NCI-H2171 (cell line): ENCODE measurements around the gene MEF2C.

ENCODE experiments used
- DNase-seq: peaks from one replicate; lab custom pipeline; 2025; lab: John Stamatoyannopoulos, UW

The MEF2C gene

DNA sequence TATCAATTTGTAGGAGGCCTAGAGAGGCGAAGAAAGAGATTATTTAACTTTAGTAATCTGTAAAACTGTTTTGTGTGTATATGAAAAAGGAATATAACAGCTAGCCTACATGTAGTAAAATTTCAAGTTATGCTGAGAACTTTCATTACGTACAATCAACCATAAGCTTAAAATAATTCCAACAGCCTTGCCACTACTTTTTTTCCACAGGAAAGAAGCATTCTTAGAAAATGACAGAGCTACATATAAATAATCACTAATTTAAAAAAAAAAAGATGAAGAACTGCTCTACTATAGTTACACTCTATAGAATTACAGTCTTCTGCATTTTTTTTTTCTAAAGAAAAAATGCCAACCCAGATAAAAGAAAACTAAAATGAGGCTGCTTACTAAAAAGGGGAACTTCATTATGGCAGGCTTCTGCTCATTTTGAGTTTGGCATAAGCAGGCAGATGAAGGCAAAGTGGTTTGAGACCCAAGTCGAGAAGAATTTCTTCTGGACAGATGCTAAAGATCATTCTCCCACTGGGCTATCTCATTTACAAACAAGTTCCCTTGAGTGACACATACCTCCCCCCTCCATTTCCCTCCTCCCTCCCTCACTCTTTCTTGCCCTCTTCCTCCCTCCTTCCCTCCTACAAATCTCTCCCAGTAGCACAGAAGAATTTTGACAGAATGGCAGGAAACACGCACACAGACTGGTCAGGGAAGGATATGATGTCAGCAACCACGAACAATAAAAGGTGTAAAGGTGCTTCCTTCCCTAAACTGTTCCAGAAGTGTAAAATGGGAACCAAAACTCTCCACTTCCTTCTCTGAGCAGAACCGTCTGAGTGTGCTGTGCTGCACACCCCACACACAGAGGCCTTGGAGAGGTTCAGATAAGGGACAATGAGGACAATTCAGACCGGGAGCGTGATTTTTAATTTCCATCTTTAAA, 56.1 kb downstream of the MEF2C start:
- no peak for DNase-seq

DNA sequence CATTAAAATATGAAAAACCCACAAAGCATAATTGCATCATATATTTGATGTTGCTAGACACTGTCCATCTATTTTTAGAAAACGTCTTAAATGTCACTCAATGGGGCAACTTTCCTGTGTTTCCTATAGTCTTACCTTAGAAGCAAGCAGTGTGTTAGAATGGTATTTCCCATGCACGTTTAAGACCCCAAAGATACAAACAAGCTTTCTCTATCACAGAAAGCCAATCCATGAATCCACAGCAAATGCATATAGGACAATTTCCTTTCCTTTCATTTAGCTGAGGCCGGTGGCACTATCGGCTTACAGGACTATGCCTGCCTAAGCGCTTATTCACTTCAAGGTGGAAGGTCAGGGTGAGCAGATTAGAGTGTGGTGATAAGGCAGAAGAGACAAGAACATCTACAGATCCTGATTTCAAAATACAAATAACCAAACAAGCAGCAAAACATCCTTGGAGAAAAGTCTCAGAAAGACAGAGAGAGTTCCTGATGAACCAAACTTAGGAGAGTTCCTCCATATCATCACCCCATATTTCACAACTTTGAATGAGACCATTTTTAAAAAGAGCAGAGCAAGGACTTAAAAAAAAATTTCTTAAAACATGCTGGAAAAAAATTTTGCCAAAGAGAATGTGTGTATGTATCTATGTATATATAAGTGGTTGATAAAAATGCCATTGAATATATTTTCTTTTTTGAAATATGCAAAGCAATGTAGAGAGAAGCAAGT, 57.2 kb downstream of the MEF2C start:
- DNase-seq = no peak

DNA sequence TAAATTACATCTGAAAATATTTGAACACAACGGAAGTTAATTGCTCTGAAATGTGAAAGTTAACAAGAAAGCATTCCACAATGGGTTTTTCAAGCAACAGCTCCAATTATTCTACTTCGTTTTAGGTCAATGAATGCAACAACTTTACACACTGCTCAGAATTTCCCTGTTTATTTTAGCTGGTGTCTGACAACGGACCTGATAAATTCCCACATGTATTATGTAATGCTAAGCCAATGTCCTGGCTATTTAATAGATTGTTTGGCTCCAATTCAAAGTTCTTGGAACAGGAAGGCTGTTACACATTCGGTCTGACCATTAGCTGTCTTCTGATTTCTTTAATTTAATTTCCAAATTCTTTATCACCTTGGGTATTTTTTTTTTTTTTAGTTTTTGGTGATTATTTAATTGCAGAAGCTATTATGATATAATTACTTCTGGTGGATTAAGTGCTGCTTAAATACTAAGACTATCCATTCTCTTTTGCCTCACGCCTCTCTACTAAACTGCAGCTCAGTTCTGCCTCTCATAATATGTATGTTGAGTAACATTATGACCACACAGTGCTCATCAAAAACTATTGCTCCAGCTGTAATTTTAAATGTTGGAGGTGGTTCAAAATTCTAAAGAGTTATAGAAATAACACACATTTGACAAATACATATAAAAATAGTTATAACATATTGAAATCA, 57.9 kb downstream of the MEF2C start:
- DNase-seq = no peak

DNA sequence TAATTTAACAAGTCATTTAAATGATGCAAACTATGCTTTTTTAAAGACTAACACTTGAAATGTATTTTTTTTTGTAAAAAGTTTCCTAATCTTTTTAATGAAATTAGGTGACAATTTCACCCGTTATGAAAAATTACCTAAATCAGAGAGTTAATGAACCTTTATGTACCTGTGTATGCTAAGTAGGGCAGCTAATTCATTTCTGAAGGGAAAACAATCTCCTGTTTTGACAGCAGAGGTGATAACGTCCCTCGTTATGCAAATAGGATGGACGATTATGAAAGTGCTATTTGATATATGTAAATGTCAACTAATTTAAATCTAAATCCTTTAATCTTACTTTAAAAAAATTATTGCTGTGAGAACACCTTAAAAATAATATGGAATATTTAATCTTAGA, 58.8 kb downstream of the MEF2C start:
- DNase-seq = no peak

DNA sequence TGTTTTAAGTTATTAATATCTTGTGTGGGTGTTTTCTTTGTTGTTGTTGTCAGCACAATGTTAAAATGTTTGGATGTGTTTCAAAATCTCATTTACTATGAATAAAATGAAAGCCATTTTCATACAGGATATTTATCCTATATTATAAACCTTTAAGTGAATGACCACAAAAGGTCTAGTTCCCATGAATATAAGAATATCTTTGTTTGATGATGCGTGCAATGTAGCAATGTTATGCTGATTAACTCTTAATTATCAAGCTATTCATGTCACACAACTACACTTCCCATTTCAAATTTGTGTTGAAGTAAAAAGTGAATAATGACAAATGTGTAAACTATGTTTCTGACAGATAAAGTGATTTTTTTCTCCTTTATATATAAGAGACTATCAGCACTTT, 59.8 kb downstream of the MEF2C start:
- DNase-seq = no peak

DNA sequence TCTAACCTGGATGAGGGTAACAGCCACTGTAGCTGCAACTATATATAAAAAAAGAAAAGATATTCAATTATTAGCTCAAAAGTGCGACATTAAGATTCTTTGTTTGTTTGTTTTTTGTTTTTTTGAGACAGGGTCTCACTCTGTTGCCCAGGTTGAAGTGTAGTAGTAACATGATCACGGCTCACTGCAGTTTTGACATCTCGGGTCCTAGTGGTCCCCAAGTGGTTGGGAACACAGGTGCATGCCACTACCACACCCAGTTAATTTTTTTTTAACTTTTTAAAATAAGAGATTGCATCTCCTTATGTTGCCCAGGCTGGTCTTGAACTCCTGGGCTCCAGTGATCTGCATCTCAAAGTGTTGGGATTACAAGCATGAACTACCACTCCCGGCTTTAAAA, 61.8 kb downstream of the MEF2C start:
- no peak for DNase-seq

DNA sequence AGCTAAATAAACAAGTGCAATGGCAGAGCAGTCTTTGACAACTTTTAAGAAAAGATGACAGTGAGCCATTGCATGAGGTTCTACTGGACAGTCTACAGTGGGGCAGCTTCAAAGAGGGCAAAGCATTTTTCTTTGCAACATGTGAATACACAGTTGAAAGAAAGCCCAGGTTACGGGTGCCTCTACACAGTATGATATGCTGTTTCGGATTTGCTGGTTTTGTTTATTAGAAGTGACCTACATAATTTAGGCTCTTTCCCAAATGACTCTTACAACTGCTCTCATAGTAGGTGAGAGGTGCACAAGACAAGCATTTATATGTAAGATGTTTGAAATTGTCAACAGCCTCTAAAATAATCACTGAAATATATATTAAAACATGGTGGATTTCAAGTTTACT, 62.4 kb downstream of the MEF2C start:
- no peak for DNase-seq

DNA sequence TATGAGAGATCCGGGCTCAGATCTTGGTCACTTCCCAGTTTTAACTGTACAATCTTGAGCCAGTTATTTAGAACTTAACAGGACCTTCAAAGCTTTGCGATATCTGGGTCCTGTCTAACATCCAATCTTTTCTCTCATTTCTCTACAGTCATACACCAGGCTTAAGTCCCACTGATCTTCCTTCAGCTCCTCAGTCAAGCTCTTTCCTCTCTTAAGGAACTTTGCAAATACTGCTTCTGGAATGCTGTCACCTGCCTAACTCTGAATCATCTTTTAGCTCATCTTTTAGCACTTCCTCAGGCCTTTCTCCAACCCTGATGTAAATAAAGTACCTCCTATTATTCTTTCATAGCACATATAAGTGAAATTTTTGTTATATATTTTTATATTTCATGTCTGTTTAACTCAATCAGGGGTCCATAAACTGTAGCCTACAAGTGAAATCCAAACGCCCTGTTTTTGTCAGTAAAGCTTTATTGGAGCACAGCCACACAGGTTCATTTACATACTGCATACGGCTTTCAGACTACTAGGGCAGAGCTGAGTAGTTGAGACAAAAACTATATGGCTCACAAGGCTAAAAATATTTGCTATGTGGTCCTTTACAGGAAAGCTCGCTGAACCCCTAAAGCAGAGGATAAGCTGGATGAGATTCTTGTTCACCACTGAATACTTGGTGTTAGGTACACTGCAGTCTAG, 63.5 kb downstream of the MEF2C start:
- DNase-seq = no peak

DNA sequence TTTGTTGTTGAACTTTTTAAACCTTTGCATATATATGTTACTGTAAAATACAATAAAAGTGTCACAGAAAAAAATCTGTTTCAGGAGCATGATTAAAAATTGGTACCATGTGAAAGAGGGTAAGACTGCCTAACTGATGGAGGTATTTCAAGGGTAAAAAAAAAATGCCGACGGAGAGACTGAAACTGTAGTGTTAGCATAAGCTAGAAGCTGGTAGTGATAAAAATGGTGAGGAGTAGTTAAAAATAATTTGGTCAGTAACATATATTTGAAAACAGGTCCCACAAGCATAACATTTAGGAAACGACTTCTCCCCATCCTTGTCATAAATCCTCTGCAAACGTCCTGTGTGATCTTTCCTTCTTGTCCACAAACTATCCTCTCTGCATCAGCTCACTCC, 64.7 kb downstream of the MEF2C start:
- DNase-seq = no peak

DNA sequence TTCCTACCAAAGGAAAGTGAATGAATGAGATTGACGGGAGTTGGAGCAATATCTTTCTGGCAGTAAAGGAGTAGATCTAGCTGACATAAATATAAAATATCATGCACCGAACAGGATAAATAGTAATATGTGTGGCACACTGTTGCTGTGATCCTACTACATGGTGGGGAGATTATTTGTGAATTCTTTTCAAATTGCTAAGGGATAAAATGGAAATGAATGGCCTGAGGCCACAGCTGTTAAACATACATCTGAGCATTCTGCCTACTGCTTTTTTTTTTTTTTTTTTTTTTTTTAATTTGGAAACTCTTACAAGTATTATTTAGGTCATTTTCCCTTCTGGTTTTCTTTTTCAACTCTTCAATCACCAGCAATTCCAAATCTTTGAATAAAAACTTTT, 66.8 kb downstream of the MEF2C start:
- DNase-seq = no peak

DNA sequence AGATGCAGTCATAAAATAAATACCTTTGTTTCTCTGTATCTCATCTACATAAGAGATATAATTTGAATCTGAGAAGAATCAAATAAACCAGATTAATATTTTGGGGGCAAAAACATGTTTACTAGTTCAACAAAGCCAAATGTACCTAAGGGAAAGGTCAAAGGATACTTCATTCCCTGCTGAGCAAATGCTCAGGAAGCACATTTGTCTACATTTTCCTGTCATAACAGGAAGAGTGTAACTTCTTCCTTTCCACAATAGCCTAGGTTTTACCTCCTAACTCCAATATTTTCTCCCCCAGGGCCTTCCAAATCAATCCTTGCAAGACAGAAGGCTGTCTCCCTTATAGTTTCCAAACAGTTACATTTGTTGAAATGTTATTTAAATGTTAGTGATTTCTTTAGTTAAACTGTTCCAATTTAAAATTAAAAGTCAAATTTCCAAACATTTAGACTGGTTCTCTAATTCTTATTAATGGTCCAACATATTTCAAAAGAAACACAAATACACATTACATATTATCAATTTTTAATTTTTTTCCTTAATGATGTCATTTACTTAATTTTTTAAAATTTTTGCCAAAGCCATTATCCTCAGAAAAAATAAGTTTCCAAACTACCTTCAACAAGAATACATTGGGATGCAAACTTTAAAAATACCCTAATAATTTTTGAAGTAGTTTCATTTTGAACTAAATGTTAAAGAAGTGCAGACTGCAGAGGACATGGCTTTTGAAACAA, 67.8 kb downstream of the MEF2C start:
- DNase-seq = no peak

DNA sequence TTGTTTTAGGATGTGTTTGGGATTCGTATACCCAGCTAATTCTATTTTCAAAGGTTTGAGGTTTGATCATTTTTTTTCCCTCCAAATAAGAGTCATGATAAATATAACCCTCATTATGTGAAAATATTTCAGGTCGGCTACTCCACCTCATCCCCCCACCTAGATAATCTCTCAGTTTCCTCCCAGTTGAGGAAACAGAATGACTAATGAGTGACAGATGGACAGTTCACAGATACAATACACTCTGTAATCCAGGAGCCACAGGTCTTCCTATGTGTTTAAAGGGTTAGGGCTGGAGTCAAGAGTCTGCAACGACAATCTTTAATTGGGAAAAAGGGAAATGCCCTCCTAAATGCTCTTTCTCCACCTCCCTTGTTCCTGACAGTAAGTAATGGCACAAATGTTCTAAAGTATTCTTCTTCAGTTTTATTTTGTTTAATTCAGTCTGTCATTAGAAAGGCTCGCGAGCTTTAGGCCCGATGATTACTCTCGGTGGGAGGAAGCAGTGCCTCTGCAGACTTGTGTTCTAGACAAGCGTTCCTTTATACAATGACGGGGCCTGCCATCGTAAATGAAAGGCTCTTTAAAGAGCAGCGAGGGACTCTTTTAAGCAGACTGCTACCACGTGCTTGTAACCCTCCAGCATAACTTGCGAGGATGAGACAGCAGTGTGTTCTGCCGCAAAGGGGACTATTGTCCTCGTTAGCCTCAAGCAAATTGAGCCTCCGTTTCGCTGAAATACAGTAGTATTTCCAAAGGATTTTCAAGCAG, 69.0 kb downstream of the MEF2C start:
- DNase-seq = no peak

DNA sequence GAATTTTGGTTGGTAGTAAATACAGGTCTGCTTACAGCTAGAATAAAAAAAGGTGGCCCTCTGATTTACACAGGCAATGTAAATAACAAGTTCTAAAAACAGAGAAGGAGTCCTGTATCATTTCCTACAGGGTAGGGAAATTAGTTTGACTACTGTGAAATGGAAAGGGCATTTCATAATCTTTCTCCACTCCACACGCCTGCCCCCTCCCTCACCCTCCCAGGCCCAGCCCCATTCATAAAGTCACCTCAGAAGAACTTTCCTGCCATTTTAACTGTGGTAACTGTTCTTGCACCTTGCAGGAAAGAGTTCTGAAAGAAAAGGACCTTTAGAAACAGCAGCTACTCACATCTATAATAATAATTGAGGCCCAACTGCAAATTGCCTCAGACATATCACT, 69.7 kb downstream of the MEF2C start:
- DNase-seq = no peak

DNA sequence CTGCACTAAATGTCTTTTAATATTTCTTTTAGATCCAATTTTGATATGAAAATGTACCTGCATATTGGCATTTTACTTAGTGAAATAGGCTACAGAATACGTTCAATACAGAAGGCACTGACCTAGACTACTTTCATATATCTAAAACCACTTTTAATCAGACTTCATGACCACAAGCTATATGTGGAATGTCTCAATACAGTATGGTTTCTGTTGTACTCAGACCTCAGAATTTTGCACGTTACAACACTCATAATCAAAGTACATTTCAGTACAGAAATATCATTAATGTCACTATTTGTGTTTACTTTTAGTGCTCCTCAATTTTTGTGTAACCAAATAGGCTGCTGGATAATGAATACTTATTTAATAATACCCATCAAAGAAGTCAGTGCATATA, 74.8 kb downstream of the MEF2C start:
- DNase-seq = no peak

DNA sequence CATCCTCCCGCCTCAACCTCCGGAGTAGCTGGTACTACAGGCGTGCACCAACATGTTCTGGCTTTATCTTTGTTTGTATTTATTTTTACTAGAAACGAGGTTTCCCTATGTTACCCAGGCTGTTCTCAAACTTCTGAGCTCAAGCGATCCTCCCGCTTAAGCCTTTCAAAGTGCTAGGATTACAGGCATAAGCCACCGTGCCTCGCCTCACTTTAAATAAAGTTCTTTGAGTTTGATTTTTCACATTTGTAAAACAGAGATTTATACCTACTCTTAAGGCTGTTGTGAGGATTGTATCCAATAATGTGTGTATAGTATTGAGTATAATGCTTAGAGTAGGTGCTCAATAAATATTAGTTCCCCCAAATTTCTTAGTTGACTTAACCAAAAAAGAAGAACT, 75.7 kb downstream of the MEF2C start:
- DNase-seq = no peak

DNA sequence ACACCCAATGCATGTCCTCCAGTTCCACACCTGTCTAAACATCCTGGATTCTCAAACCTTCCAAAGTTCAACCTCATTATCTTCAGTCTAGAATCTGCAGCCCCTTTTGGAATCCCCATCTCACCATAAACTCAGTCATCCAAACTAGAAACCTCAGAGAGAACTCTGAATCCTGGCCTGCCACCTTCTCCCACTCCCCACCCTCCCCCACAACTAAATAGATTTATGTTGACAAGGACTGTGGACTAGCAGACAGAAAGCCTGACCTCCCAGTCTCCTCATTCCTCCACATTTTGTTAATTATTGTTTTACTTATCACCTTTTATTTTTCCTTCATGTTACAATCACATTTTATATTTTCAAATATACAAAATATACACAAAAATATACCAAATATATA, 76.6 kb downstream of the MEF2C start:
- no peak for DNase-seq

DNA sequence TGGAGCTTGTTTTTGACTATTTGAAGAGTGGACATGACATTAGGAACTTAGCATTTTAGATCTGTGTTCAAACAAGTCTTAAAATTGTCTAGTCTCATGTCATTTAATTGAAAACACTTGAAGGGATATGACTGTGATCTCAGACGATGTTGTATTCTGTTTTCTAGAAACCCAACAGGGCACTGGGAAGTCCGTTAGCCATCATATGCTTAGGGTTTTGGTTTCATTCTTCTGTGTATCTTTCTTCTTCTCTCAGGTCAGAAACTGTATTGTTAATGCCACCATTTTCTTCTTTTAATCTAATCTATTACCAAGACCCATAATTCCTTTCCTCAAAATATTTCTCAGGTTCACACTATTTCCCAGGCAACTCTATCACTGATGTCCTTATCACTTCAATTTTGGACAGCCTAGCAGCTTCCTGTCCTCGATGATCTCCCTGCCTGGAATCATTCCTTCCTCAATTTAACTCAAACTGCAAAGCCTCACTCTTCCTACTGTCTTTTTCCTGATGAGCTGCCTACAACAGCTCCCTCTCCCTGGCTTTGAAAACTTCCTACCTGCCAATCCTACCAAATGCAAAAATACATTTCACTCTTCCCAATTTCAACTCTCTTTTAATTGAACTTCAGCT, 77.7 kb downstream of the MEF2C start:
- no peak for DNase-seq

DNA sequence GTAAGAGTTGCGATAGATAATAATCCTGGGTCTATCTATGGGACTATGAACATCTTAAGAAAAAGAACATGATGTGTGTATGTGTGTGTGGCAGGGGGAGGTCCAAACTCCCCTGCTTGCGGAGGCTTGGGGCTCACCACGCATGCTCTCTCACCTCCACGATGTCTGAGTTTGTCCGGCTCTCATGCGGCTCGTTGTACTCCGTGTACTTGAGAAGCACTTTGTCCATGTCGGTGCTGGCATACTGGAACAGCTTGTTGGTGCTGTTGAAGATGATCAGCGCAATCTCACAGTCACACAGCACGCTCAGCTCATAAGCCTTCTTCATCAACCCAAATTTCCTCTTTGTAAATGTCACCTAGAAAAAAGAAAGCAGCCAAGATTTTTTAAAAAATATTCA, 78.5 kb downstream of the MEF2C start:
- DNase-seq = no peak

DNA sequence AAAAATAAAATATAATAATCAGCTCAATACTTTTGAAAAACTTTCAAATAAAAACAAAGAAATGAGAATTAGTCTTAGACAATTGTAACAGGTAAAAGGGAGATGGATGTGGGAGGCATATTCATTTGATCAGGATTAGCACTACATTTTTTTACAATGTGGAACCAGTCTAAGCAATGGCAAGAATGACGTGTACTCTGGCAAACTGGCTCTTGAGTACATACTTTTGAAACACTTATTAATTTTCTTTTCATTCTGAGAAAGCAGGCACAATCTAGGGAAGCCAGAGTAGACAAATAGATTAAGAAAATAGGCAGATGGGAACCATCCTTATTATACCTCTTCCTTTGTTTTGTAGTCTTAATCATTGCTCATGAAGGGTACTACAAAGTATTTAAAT, 79.7 kb downstream of the MEF2C start:
- no peak for DNase-seq

DNA sequence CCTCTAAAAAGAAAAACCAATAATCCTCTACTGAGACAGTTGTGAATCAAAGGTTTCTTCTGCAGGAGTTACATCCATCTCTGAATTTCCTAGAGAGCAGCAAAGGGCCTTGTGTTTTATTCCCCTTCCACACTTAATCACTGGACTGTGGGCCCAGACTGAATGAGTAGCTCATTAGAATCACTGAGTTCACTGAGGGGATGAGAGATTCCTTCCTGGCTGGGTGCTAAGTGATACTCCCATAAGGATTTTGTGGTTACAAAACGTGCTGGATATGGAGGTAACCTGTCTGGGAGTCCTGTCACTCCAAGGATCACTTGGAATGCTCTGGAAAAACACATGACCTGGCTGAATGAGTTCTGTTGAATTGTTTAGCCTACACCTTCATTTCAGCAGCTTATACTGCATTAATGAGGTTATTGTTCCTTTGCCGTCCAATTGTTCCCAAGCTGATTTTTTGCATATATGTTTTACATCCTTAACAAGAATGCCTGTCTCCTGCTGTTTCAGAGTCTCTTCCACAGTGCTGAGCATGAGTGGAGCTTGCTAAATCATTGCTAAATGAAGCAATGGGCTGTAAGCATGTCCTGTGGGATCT, 82.9 kb downstream of the MEF2C start:
- no peak for DNase-seq
